Ascending aorta (tissue), 2 donors: ENCODE data around the gene IER3IP1. TPM values are rescaled to one million over a fixed set of nuclear protein-coding genes. Genes with fewer than 3 reads are reported as not detected.

ENCODE experiments used
- DNase-seq, 2 donors: peaks; one replicate each; pipeline ENCODE4 v3.0.0-alpha.2; 2019; ENCODE audit warnings: low spot score in 2 of 2
- H3K27ac ChIP-seq, 2 donors: fragments of 200-600 bp; sonication (generic); one replicate each; pipeline ENCODE4 v1.5.1; 2016 to 2017; ENCODE audit warnings: mild to moderate bottlenecking in 1 of 2
- H3K27me3 ChIP-seq: fragments of 200-600 bp; sonication (generic); one replicate; pipeline ENCODE4 v1.5.1; 2017
- H3K36me3 ChIP-seq, 2 donors: fragments of 200-600 bp; sonication (generic); one replicate each; pipeline ENCODE4 v1.5.1; 2016
- H3K4me1 ChIP-seq, 2 donors: fragments of 200-600 bp; sonication (generic); one replicate each; pipeline ENCODE4 v1.5.1; 2016 to 2017; ENCODE audit warnings: mild to moderate bottlenecking in 1 of 2
- H3K4me3 ChIP-seq, 2 donors: fragments of 200-600 bp; sonication (generic); one replicate each; pipeline ENCODE4 v1.5.1; 2016 to 2017; ENCODE audit warnings: mild to moderate bottlenecking in 1 of 2
- H3K9me3 ChIP-seq, 2 donors: fragments of 200-600 bp; sonication (generic); one replicate each; pipeline ENCODE4 v1.5.1; 2016
- intact Hi-C: fragments of 100-400 bp; cut with DNase I; formaldehyde crosslinking; loops from one replicate; pipeline ENCODE4 v1.15.1; 2023
- total RNA-seq: library from RNA; depleted of rRNA; stranded (reverse); fragments of >200 nt; gene quantifications from one replicate; pipeline ENCODE4 v1.1.0, GENCODE V29; 2016
- TF ChIP-seq, protein P1 (sequence below), 3 experiments: fragments of 200-600 bp in 2 of 3; fragments of 450-650 bp in 1 of 3; sonication (generic) in 2 of 3; IDR thresholded peaks; one replicate each; pipeline ENCODE4 v1.5.1; 2016 to 2019; ENCODE audit warnings: antibody characterized with exemption in 3 of 3, mild to moderate bottlenecking in 1 of 3, moderate library complexity in 1 of 3

IER3IP1 gene
- total RNA-seq, 1 donor from 2014 or later = 10.0 TPM

DNA sequence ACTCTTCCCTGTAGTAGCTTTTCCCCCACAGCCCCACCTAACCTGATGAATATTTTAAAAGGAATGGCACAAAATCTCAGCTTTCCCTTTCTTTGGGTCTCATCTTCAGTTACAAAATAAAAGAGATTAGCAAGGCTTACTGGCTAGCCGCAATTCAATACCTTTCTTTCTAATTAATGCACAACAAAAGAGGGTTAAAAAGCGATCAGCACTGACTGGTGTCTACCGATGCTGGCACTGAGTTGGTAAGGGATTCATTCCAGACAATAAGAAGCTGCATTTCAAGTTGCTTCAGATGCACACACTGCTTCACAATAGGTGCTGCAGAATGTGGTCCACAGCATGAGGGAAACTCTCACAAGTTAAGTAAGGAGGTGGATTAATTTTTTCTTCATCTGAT, 67.8 kb downstream of the IER3IP1 start:
- Histone ChIP-seq H3K4me3 (no peak overlapping the region), H3K36me3 (peaks cover 30 to 72% of the 10 kb centered on the region in 2 donors), H3K9me3 (no peaks in the 10 kb centered on the region), H3K4me1 (no peaks in the 10 kb centered on the region), H3K27ac (no peak overlapping the region), H3K27me3 (no peaks in the 10 kb centered on the region)
- intact Hi-C loops = no loop called here
- no peak for DNase-seq
- TF ChIP-seq, protein P1, sequence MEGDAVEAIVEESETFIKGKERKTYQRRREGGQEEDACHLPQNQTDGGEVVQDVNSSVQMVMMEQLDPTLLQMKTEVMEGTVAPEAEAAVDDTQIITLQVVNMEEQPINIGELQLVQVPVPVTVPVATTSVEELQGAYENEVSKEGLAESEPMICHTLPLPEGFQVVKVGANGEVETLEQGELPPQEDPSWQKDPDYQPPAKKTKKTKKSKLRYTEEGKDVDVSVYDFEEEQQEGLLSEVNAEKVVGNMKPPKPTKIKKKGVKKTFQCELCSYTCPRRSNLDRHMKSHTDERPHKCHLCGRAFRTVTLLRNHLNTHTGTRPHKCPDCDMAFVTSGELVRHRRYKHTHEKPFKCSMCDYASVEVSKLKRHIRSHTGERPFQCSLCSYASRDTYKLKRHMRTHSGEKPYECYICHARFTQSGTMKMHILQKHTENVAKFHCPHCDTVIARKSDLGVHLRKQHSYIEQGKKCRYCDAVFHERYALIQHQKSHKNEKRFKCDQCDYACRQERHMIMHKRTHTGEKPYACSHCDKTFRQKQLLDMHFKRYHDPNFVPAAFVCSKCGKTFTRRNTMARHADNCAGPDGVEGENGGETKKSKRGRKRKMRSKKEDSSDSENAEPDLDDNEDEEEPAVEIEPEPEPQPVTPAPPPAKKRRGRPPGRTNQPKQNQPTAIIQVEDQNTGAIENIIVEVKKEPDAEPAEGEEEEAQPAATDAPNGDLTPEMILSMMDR (IDR thresholded peaks at IDR 0.05) = no peak

Other genes starting within 250 kb of the IER3IP1 start
- gene ELOA2, start 140.7 kb downstream of the IER3IP1 start, total RNA-seq = not detected
- gene HDHD2, start 25.9 kb downstream of the IER3IP1 start, total RNA-seq = 3.5 TPM
- gene SKOR2, start 75.3 kb upstream of the IER3IP1 start, total RNA-seq = not detected